GM12878 (cell line): ENCODE data around the gene CD3D. TPM values are rescaled to one million over a fixed set of nuclear protein-coding genes. Genes with fewer than 3 reads are reported as not detected.

ENCODE experiments used
- CREB1 ChIP-seq: IDR thresholded peaks from 2 replicates; pipeline ENCODE4 v1.6.1; 2012; ENCODE audit warnings: low read depth, mild to moderate bottlenecking, inconsistent platforms
- CREM ChIP-seq: IDR thresholded peaks from 2 replicates; pipeline ENCODE4 v1.6.1; 2014; ENCODE audit warnings: antibody characterized with exemption, low read depth
- FOS ChIP-seq: IDR thresholded peaks from 3 replicates; pipeline ENCODE4 v1.6.1; 2011; ENCODE audit warnings: borderline replicate concordance; ENCODE audit not compliant: insufficient read length; ENCODE audit errors: extremely low read depth
- HCFC1 ChIP-seq: fragments of 150-350 bp; IDR thresholded peaks from 2 replicates; pipeline ENCODE4 v1.6.1; 2014; ENCODE audit warnings: low read length
- HDAC2 ChIP-seq: fragments of 200-600 bp; sonication (generic); IDR thresholded peaks from 2 replicates; pipeline ENCODE4 v1.6.1; 2017
- IKZF2 ChIP-seq, 2 experiments: fragments of 450-650 bp; IDR thresholded peaks; 2 replicates each; pipeline ENCODE4 v1.6.1; 2017; ENCODE audit warnings: mild to moderate bottlenecking in 2 of 2, moderate library complexity in 2 of 2
- PAX5 ChIP-seq: IDR thresholded peaks from 2 replicates; pipeline ENCODE4 v1.6.1; 2011; ENCODE audit warnings: low read depth, low read length, borderline replicate concordance
- PAX8 ChIP-seq: fragments of 450-650 bp; IDR thresholded peaks from 2 replicates; pipeline ENCODE4 v1.6.1; 2017; ENCODE audit warnings: mild to moderate bottlenecking, moderate library complexity
- POU2F2 ChIP-seq: IDR thresholded peaks from 3 replicates; pipeline ENCODE4 v1.6.1; 2011; ENCODE audit warnings: low read depth, mild to moderate bottlenecking, low read length, borderline replicate concordance
- RBBP5 ChIP-seq: fragments of 200-600 bp; sonication (generic); conservative IDR thresholded peaks from 2 replicates; pipeline ENCODE4 v1.6.1; 2016
- SIX5 ChIP-seq: IDR thresholded peaks from 2 replicates; pipeline ENCODE4 v1.6.1; 2011; ENCODE audit warnings: mild to moderate bottlenecking, low read depth, low read length, moderate library complexity; ENCODE audit not compliant: severe bottlenecking
- SPI1 ChIP-seq: IDR thresholded peaks from 2 replicates; pipeline ENCODE4 v1.6.1; 2011; ENCODE audit warnings: low read depth, mild to moderate bottlenecking, low read length, moderate library complexity, borderline replicate concordance; ENCODE audit not compliant: insufficient read depth
- TCF7 ChIP-seq: IDR thresholded peaks from 2 replicates; pipeline ENCODE4 v1.6.1; 2014; ENCODE audit warnings: antibody characterized with exemption, borderline replicate concordance
- YBX1 ChIP-seq: fragments of 450-650 bp; IDR thresholded peaks from 2 replicates; pipeline ENCODE4 v1.6.1; 2016; ENCODE audit warnings: antibody characterized with exemption
- ZNF24 ChIP-seq: fragments of 450-650 bp; IDR thresholded peaks from 2 replicates; pipeline ENCODE4 v1.6.1; 2017; ENCODE audit warnings: antibody characterized with exemption, mild to moderate bottlenecking
- ZNF274 ChIP-seq: IDR thresholded peaks from one replicate; pipeline ENCODE4 v1.8.0; 2011; ENCODE audit not compliant: insufficient read length, insufficient read depth
- polyA plus RNA-seq, 11 experiments: library from polyadenylated mRNA; depleted of rRNA in 4 of 11; unstranded in 6 of 11; stranded (reverse) in 5 of 11; fragments of >200 nt; fragmentation: Nextera tagmentation in 4 of 11; fragmentation: Illumina TruSeq in 1 of 11; extraction: Ambion mirVana in 4 of 11; extraction: Trizol in 1 of 11; gene quantifications; 1 replicate in 1 of 11; 2 replicates in 10 of 11; pipeline versions ENCODE4 v1.2.1 to v1.2.3, GENCODE V29; 2011 to 2016; ENCODE audit warnings: inconsistent platforms in 2 of 11, missing spikeins in 2 of 11, low read depth in 1 of 11
- total RNA-seq, 4 experiments: library from RNA; depleted of rRNA in 3 of 4; stranded (reverse); fragments of >200 nt in 3 of 4; fragmentation: Illumina TruSeq in 1 of 4; extraction: Trizol in 1 of 4; gene quantifications; 2 replicates each; pipeline versions ENCODE4 v1.2.1 to v1.2.3, GENCODE V29; 2013 to 2021
- TF ChIP-seq, protein P1 (sequence below): fragments of 150-350 bp; IDR thresholded peaks from 2 replicates; pipeline ENCODE4 v1.6.1; 2016; ENCODE audit warnings: low read depth, low read length
- TF ChIP-seq, protein P2 (sequence below): IDR thresholded peaks from 2 replicates; pipeline ENCODE4 v1.6.1; 2011; ENCODE audit warnings: low read depth, mild to moderate bottlenecking, low read length, moderate library complexity, borderline replicate concordance; ENCODE audit errors: extremely low read depth
- TF ChIP-seq, protein P3 (sequence below): fragments of 450-650 bp; IDR thresholded peaks from 2 replicates; pipeline ENCODE4 v1.6.1; 2016; ENCODE audit warnings: mild to moderate bottlenecking
- TF ChIP-seq, protein P4 (sequence below): fragments of 450-650 bp; IDR thresholded peaks from 2 replicates; pipeline ENCODE4 v1.6.1; 2017; ENCODE audit warnings: mild to moderate bottlenecking, moderate library complexity
- TF ChIP-seq, protein P5 (sequence below): fragments of 450-650 bp; IDR thresholded peaks from 2 replicates; pipeline ENCODE4 v1.6.1; 2016; ENCODE audit warnings: mild to moderate bottlenecking

CD3D gene
- total and polyA plus RNA-seq, 10 of the 15 experiments (the other 5 are each of a cell fraction or from before 2014, with no cell fraction given) = 0.13 to 0.69 (median 0.29) TPM; not detected in 6

DNA sequence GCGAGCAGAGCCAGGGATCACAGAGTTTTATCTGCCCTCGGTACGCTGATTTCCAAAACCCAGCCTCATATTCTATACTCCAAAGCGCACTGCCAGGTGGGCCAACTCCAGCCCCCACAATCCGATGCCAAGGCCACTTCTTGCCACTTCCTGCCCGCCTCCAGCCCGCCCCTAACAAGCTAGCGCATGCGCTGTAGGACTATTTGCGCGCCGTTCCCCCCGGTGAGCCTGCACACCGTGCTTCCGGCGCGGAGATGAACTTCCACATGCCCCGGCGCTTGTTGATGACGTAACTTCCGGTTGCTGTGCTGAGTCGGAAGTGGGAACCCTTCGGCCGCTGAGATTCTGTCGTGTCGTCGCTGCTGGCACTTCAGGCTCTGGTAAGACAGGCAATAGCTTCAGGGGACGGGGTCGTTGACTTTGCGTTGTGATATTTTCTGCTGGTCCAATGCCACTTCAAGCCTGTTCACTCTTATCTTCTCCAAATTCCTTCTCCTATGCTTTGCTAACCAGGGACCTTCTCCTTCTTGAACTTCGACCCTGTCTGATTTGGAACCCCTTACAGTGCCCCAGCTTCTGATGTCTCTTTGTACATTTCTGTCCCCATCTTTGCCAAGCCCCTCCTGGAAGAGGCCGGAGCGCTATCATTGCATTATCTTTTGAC lies 16.9 kb upstream of the CD3D start, which contains the start of gene UBE4A (continued):
- TF ChIP-seq, protein P1, sequence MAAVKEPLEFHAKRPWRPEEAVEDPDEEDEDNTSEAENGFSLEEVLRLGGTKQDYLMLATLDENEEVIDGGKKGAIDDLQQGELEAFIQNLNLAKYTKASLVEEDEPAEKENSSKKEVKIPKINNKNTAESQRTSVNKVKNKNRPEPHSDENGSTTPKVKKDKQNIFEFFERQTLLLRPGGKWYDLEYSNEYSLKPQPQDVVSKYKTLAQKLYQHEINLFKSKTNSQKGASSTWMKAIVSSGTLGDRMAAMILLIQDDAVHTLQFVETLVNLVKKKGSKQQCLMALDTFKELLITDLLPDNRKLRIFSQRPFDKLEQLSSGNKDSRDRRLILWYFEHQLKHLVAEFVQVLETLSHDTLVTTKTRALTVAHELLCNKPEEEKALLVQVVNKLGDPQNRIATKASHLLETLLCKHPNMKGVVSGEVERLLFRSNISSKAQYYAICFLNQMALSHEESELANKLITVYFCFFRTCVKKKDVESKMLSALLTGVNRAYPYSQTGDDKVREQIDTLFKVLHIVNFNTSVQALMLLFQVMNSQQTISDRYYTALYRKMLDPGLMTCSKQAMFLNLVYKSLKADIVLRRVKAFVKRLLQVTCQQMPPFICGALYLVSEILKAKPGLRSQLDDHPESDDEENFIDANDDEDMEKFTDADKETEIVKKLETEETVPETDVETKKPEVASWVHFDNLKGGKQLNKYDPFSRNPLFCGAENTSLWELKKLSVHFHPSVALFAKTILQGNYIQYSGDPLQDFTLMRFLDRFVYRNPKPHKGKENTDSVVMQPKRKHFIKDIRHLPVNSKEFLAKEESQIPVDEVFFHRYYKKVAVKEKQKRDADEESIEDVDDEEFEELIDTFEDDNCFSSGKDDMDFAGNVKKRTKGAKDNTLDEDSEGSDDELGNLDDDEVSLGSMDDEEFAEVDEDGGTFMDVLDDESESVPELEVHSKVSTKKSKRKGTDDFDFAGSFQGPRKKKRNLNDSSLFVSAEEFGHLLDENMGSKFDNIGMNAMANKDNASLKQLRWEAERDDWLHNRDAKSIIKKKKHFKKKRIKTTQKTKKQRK = no peak
- TF ChIP-seq POU2F2 = peak; percentile 76; the same call in 1 of the 3 replicates
- no peak for TF ChIP-seq TCF7
- TF ChIP-seq HCFC1 = peak; percentile 82
- TF ChIP-seq PAX8 = no peak
- peak; percentile 99 for TF ChIP-seq CREB1
- no peak for TF ChIP-seq ZNF24
- no peak for TF ChIP-seq HDAC2
- peak; percentile 99 for TF ChIP-seq CREM
- TF ChIP-seq, protein P2, sequence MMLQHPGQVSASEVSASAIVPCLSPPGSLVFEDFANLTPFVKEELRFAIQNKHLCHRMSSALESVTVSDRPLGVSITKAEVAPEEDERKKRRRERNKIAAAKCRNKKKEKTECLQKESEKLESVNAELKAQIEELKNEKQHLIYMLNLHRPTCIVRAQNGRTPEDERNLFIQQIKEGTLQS = peak; percentile 86; the same call in 1 of the 2 replicates
- no peak for TF ChIP-seq RBBP5
- TF ChIP-seq PAX5 = peak; percentile 64; the same call in 1 of the 2 replicates
- no peak for TF ChIP-seq ZNF274
- TF ChIP-seq, protein P3, sequence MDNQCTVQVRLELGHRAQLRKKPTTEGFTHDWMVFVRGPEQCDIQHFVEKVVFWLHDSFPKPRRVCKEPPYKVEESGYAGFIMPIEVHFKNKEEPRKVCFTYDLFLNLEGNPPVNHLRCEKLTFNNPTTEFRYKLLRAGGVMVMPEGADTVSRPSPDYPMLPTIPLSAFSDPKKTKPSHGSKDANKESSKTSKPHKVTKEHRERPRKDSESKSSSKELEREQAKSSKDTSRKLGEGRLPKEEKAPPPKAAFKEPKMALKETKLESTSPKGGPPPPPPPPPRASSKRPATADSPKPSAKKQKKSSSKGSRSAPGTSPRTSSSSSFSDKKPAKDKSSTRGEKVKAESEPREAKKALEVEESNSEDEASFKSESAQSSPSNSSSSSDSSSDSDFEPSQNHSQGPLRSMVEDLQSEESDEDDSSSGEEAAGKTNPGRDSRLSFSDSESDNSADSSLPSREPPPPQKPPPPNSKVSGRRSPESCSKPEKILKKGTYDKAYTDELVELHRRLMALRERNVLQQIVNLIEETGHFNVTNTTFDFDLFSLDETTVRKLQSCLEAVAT = peak; percentile 49; the same call in 1 of the 2 replicates
- no peak for TF ChIP-seq FOS
- no peak for TF ChIP-seq YBX1
- TF ChIP-seq SIX5 = peak; percentile 63
- TF ChIP-seq, protein P4, sequence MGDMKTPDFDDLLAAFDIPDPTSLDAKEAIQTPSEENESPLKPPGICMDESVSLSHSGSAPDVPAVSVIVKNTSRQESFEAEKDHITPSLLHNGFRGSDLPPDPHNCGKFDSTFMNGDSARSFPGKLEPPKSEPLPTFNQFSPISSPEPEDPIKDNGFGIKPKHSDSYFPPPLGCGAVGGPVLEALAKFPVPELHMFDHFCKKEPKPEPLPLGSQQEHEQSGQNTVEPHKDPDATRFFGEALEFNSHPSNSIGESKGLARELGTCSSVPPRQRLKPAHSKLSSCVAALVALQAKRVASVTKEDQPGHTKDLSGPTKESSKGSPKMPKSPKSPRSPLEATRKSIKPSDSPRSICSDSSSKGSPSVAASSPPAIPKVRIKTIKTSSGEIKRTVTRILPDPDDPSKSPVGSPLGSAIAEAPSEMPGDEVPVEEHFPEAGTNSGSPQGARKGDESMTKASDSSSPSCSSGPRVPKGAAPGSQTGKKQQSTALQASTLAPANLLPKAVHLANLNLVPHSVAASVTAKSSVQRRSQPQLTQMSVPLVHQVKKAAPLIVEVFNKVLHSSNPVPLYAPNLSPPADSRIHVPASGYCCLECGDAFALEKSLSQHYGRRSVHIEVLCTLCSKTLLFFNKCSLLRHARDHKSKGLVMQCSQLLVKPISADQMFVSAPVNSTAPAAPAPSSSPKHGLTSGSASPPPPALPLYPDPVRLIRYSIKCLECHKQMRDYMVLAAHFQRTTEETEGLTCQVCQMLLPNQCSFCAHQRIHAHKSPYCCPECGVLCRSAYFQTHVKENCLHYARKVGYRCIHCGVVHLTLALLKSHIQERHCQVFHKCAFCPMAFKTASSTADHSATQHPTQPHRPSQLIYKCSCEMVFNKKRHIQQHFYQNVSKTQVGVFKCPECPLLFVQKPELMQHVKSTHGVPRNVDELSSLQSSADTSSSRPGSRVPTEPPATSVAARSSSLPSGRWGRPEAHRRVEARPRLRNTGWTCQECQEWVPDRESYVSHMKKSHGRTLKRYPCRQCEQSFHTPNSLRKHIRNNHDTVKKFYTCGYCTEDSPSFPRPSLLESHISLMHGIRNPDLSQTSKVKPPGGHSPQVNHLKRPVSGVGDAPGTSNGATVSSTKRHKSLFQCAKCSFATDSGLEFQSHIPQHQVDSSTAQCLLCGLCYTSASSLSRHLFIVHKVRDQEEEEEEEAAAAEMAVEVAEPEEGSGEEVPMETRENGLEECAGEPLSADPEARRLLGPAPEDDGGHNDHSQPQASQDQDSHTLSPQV = no peak
- peak; percentile 19; the same call in 1 of the 2 replicates for TF ChIP-seq SPI1
- TF ChIP-seq, protein P5, sequence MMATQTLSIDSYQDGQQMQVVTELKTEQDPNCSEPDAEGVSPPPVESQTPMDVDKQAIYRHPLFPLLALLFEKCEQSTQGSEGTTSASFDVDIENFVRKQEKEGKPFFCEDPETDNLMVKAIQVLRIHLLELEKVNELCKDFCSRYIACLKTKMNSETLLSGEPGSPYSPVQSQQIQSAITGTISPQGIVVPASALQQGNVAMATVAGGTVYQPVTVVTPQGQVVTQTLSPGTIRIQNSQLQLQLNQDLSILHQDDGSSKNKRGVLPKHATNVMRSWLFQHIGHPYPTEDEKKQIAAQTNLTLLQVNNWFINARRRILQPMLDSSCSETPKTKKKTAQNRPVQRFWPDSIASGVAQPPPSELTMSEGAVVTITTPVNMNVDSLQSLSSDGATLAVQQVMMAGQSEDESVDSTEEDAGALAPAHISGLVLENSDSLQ = peak; percentile 60; the same call in 1 of the 2 replicates
- TF ChIP-seq IKZF2 (IDR thresholded peaks at IDR 0.05) = no peak
